GM12875 (cell line): Measurements from ENCODE around the gene FOXK1.

ENCODE experiments used
- H3K4me3 ChIP-seq: one replicate; pipeline ENCODE4 v1.5.1; 2011; ENCODE audit warnings: low read depth, low read length, control low read depth
- CTCF ChIP-seq: IDR thresholded peaks from 2 replicates; pipeline ENCODE4 v1.5.1; 2011; ENCODE audit warnings: low read depth, mild to moderate bottlenecking, control low read depth, inconsistent platforms, low read length, moderate library complexity, borderline replicate concordance; ENCODE audit not compliant: insufficient read depth

Gene FOXK1

GRCh38 chr7:4745971-4746919 lies 64.2 kb downstream of the FOXK1 start:
- peak overlapping the region; percentile 22 for H3K4me3 ChIP-seq
- TF ChIP-seq CTCF, result no peak

GRCh38 chr7:4747013-4747412 lies 64.9 kb downstream of the FOXK1 start:
- TF ChIP-seq CTCF, result no peak
- no peak overlapping the region for H3K4me3 ChIP-seq

- no peak for TF ChIP-seq CTCF
- H3K4me3 ChIP-seq, result no peak overlapping the region
These were observed 65.7 kb downstream of the FOXK1 start for GRCh38 chr7:4747746-4748145.

- no peak overlapping the region for H3K4me3 ChIP-seq
- TF ChIP-seq CTCF, result no peak
These were observed 66.2 kb downstream of the FOXK1 start for GRCh38 chr7:4748231-4748681.

- no peak for TF ChIP-seq CTCF
These were observed 67.3 kb downstream of the FOXK1 start for GRCh38 chr7:4749363-4749762.

GRCh38 chr7:4749798-4750197 lies 67.7 kb downstream of the FOXK1 start:
- TF ChIP-seq CTCF, result no peak
- no peak overlapping the region for H3K4me3 ChIP-seq

More at GRCh38 chr7:4749363-4749762, 67.3 kb downstream of the FOXK1 start:
- H3K4me3 ChIP-seq, result no peak overlapping the region
